Adrenal gland (tissue), 5 donors: Measurements from ENCODE around the gene TENM4.
A peak's percentile ranks its signal among the peaks of the same experiment; 100 is the strongest.

Experiments used
- CTCF ChIP-seq, 6 experiments: fragments of 450-650 bp in 4 of 6; fragments of 200-600 bp in 2 of 6; sonication (generic) in 1 of 6; IDR thresholded peaks; 1 replicate in 5 of 6; 2 replicates in 1 of 6; pipeline versions ENCODE4 v1.5.1 to v1.8.0; 2016 to 2021; ENCODE audit warnings: antibody characterized with exemption in 6 of 6, mild to moderate bottlenecking in 2 of 6, moderate library complexity in 1 of 6
- POLR2A ChIP-seq, 2 donors: fragments of 450-650 bp; IDR thresholded peaks; one replicate each; pipeline ENCODE4 v1.6.1; 2017; ENCODE audit warnings: antibody characterized with exemption in 2 of 2, mild to moderate bottlenecking in 2 of 2, moderate library complexity in 1 of 2
- donor health status: DM: no; HTN: no; CAD: no.

GRCh38 chr11:79437981-79438630 lies 2.7 kb downstream of the TENM4 start:
- TF ChIP-seq CTCF (IDR thresholded peaks at IDR 0.05) (no peak), POLR2A (IDR thresholded peaks at IDR 0.05) (peak in 1 of 2 donors; percentile 11)
